ENCODE measurements around the gene UBXN7. TPM values are rescaled to one million over a fixed set of nuclear protein-coding genes. Genes with fewer than 3 reads are reported as not detected.

The UBXN7 gene
- total RNA-seq, 1 experiment from 2014 or later = 99.6 TPM

- Mint-ChIP-seq H3K4me3 (no peak overlapping the region), H3K9me3 (no peaks in the 10 kb centered on the region), H3K36me3 (peaks cover 34% of the 10 kb centered on the region), H3K4me1 (no peaks in the 10 kb centered on the region), H3K27me3 (ENCODE audit: low read depth) (no peaks in the 10 kb centered on the region), H3K27ac (peak overlapping the region; percentile 20; the same call in 1 of the 2 replicates)
- no peak for DNase-seq (ENCODE audit: low spot score)
- CTCF ChIA-PET = no interaction called here
- POLR2A ChIA-PET = no interaction called here
- TF ChIP-seq NR1H2 (CRISPR knock-in tag; IDR thresholded peaks at IDR 0.05) (no peak), ARID4B (CRISPR knock-in tag; IDR thresholded peaks at IDR 0.05; ENCODE audit: borderline replicate concordance) (no peak), ZBTB21 (CRISPR knock-in tag; IDR thresholded peaks at IDR 0.05; ENCODE audit: borderline replicate concordance) (no peak), E2F5 (CRISPR knock-in tag; IDR thresholded peaks at IDR 0.05) (no peak), ZNF532 (CRISPR knock-in tag; IDR thresholded peaks at IDR 0.05; ENCODE audit: borderline replicate concordance) (no peak), NFE2L1 (CRISPR knock-in tag; IDR thresholded peaks at IDR 0.05) (no peak), ZNF416 (CRISPR knock-in tag; IDR thresholded peaks at IDR 0.05) (no peak), CREM (CRISPR knock-in tag; IDR thresholded peaks at IDR 0.05) (no peak), ZNF121 (CRISPR knock-in tag; IDR thresholded peaks at IDR 0.05) (no peak), ZBTB43 (CRISPR knock-in tag; IDR thresholded peaks at IDR 0.05) (no peak), IRF2 (CRISPR knock-in tag; IDR thresholded peaks at IDR 0.05; ENCODE audit: borderline replicate concordance, low read depth) (no peak), CREB1 (CRISPR knock-in tag; IDR thresholded peaks at IDR 0.05) (no peak), ZNF281 (CRISPR knock-in tag; IDR thresholded peaks at IDR 0.05) (no peak), HMGXB4 (CRISPR knock-in tag; IDR thresholded peaks at IDR 0.05) (no peak), ZNF396 (CRISPR knock-in tag; IDR thresholded peaks at IDR 0.05; ENCODE audit: borderline replicate concordance) (no peak)
- ATAC-seq = no peak
Observed at GRCh38 chr3:196351541-196351940, 80.7 kb downstream of the UBXN7 start.
